GM12878 (cell line): ENCODE measurements around the gene PPARA. TPM values are rescaled to one million over a fixed set of nuclear protein-coding genes. Genes with fewer than 3 reads are reported as not detected.

Experiments
- ATAC-seq: fragments of 200-7000 bp; cut with Tn5 transposase; 3 replicates; pipeline ENCODE4 v1.9.1; 2020; ENCODE audit warnings: mild to moderate bottlenecking, moderate library complexity
- BruUV-seq: library from RNA; stranded (reverse); fragments of 400-500 nt; replicated peaks from 2 replicates; lab custom pipeline; 2021; lab: Mats Ljungman, UMichigan
- CTCF ChIA-PET: fragments of 300-600 bp; sonication (Branson Sonifier 250); formaldehyde crosslinking; extraction: SDS; loops from one replicate; lab custom pipeline; 2021; ENCODE audit warnings: inconsistent platforms; lab: Yijun Ruan, JAX
- POLR2A ChIA-PET: fragments of 350-600 bp; formaldehyde crosslinking; extraction: SDS; loops from one replicate; lab custom pipeline; 2021; ENCODE audit warnings: inconsistent platforms; lab: Charles Lee
- RAD21 ChIA-PET: fragments of 300-600 bp; sonication (Branson Sonifier 250); formaldehyde crosslinking; loops from one replicate; lab custom pipeline; 2023; ENCODE audit warnings: antibody characterized with exemption; ENCODE audit not compliant: unreplicated experiment; lab: Charles Lee
- SMC1A ChIA-PET: fragments of 300-600 bp; sonication (Branson Sonifier 250); formaldehyde crosslinking; loops from one replicate; lab custom pipeline; 2023; ENCODE audit not compliant: unreplicated experiment, uncharacterized antibody; lab: Charles Lee
- DNase-seq: peaks from one replicate; pipeline ENCODE4 v3.0.0-alpha.2; 2011; ENCODE audit warnings: low read depth, low spot score
- FAIRE-seq: peaks from 3 replicates; lab custom pipeline; 2011; peaks lifted over from hg19 to GRCh38; lab: Jason Lieb, UNC
- H2AFZ ChIP-seq: 2 replicates; pipeline ENCODE4 v1.6.0; 2011; ENCODE audit warnings: low read depth, low read length, control low read depth; ENCODE audit not compliant: control insufficient read depth
- H3K27ac ChIP-seq: 2 replicates; pipeline ENCODE4 v1.5.1; 2011; ENCODE audit warnings: control low read depth; ENCODE audit not compliant: control insufficient read depth, insufficient read depth
- H3K27me3 ChIP-seq, 2 experiments: replicated peaks in 1 of 2; 2 replicates each; pipeline versions ENCODE4 v1.6.0 to v1.6.1; 2011; ENCODE audit warnings: low read length in 1 of 2; ENCODE audit not compliant: control insufficient read depth in 2 of 2, insufficient read depth in 2 of 2
- H3K36me3 ChIP-seq, 2 experiments: 2 replicates each; pipeline ENCODE4 v1.5.1; 2011; ENCODE audit warnings: low read length in 1 of 2; ENCODE audit not compliant: control insufficient read depth in 2 of 2, insufficient read depth in 2 of 2
- H3K4me1 ChIP-seq: 2 replicates; pipeline ENCODE4 v1.6.1; 2011; ENCODE audit warnings: mild to moderate bottlenecking, low read length, moderate library complexity, mixed read lengths; ENCODE audit not compliant: control insufficient read depth, insufficient read depth
- H3K4me2 ChIP-seq: 2 replicates; pipeline ENCODE4 v1.6.0; 2011; ENCODE audit warnings: control low read depth; ENCODE audit not compliant: control insufficient read depth, insufficient read depth
- H3K4me3 ChIP-seq: fragments of 200-600 bp; sonication (generic); 2 replicates; pipeline ENCODE4 v1.5.1; 2016
- H3K79me2 ChIP-seq: 2 replicates; pipeline ENCODE4 v1.6.0; 2011; ENCODE audit warnings: low read length; ENCODE audit not compliant: control insufficient read depth, insufficient read depth
- H3K9ac ChIP-seq: 2 replicates; pipeline ENCODE4 v1.8.0; 2011; ENCODE audit warnings: low read length, control low read depth, mixed read lengths; ENCODE audit not compliant: control insufficient read depth, insufficient read depth
- H3K9me3 ChIP-seq: replicated peaks from 3 replicates; pipeline ENCODE4 v1.5.1; 2011; ENCODE audit warnings: mild to moderate bottlenecking, low read length; ENCODE audit not compliant: control insufficient read depth, insufficient read depth
- H4K20me1 ChIP-seq: 2 replicates; pipeline ENCODE4 v1.6.0; 2011; ENCODE audit not compliant: control insufficient read depth, insufficient read depth
- BRCA1 ChIP-seq: IDR thresholded peaks from 2 replicates; pipeline ENCODE4 v1.6.1; 2011; ENCODE audit warnings: low read depth, low read length, improper control_type of control experiment
- CEBPB ChIP-seq, 2 experiments: fragments of 150-350 bp in 1 of 2; IDR thresholded peaks; 2 replicates each; pipeline ENCODE4 v1.6.1; 2012 to 2014; ENCODE audit warnings: low read depth in 2 of 2, low read length in 2 of 2, borderline replicate concordance in 1 of 2, inconsistent platforms in 1 of 2
- EZH2 ChIP-seq: IDR thresholded peaks from 2 replicates; pipeline ENCODE4 v1.6.1; 2012; ENCODE audit warnings: low read depth, mild to moderate bottlenecking, control low read depth, inconsistent platforms, low read length, borderline replicate concordance; ENCODE audit not compliant: control insufficient read depth
- NFXL1 ChIP-seq: fragments of 450-650 bp; IDR thresholded peaks from 2 replicates; pipeline ENCODE4 v1.6.1; 2017; ENCODE audit warnings: antibody characterized with exemption, mild to moderate bottlenecking, borderline replicate concordance
- PKNOX1 ChIP-seq: fragments of 450-650 bp; IDR thresholded peaks from 2 replicates; pipeline ENCODE4 v1.6.1; 2016; ENCODE audit warnings: mild to moderate bottlenecking
- POU2F2 ChIP-seq: IDR thresholded peaks from 3 replicates; pipeline ENCODE4 v1.6.1; 2011; ENCODE audit warnings: low read depth, mild to moderate bottlenecking, low read length, borderline replicate concordance
- RAD51 ChIP-seq: fragments of 450-650 bp; IDR thresholded peaks from 2 replicates; pipeline ENCODE4 v1.6.1; 2016; ENCODE audit warnings: moderate library complexity, mild to moderate bottlenecking, inconsistent platforms
- RCOR1 ChIP-seq: conservative IDR thresholded peaks from 2 replicates; pipeline ENCODE4 v1.6.1; 2012; ENCODE audit warnings: low read depth, low read length, improper control_type of control experiment
- SUPT20H ChIP-seq: IDR thresholded peaks from 2 replicates; pipeline ENCODE4 v1.6.1; 2011; ENCODE audit warnings: low read depth, mild to moderate bottlenecking, low read length, moderate library complexity, borderline replicate concordance; ENCODE audit not compliant: control insufficient read depth
- YY1 ChIP-seq: IDR thresholded peaks from 2 replicates; pipeline ENCODE4 v1.6.1; 2011; ENCODE audit warnings: low read depth, mild to moderate bottlenecking, low read length
- ZBTB33 ChIP-seq: fragments of 450-650 bp; IDR thresholded peaks from 2 replicates; pipeline ENCODE4 v1.6.1; 2017; ENCODE audit warnings: mild to moderate bottlenecking
- ZNF217 ChIP-seq: fragments of 450-650 bp; IDR thresholded peaks from 2 replicates; pipeline ENCODE4 v1.6.1; 2017; ENCODE audit warnings: antibody characterized with exemption, mild to moderate bottlenecking
- ZSCAN29 ChIP-seq: fragments of 450-650 bp; IDR thresholded peaks from 2 replicates; pipeline ENCODE4 v1.6.1; 2017; ENCODE audit warnings: mild to moderate bottlenecking, moderate library complexity
- WGBS: methylation state at CpG from one replicate; pipeline ENCODE4 v1.1.6; 2016; ENCODE audit warnings: low lambda C conversion rate; ENCODE audit not compliant: insufficient replicate concordance, insufficient coverage; ENCODE audit errors: missing lambda C conversion rate; 5-methylcytosine and 5-hydroxymethylcytosine counted together
- in situ Hi-C: fragments of 300-500 bp; cut with MboI; formaldehyde crosslinking; loops from 9 replicates; pipeline ENCODE4 v1.14.3; 2018; ENCODE audit warnings: mixed read lengths
- intact Hi-C: fragments of 100-400 bp; cut with micrococcal nuclease; formaldehyde crosslinking; loops from one replicate; pipeline ENCODE4 v1.14.2; 2022; ENCODE audit not compliant: unreplicated experiment
- polyA plus RNA-seq, 11 experiments: library from polyadenylated mRNA; depleted of rRNA in 4 of 11; unstranded in 6 of 11; stranded (reverse) in 5 of 11; fragments of >200 nt; fragmentation: Nextera tagmentation in 4 of 11; fragmentation: Illumina TruSeq in 1 of 11; extraction: Ambion mirVana in 4 of 11; extraction: Trizol in 1 of 11; gene quantifications; 1 replicate in 1 of 11; 2 replicates in 10 of 11; pipeline versions ENCODE4 v1.2.1 to v1.2.3, GENCODE V29; 2011 to 2016; ENCODE audit warnings: inconsistent platforms in 2 of 11, missing spikeins in 2 of 11, low read depth in 1 of 11
- total RNA-seq, 4 experiments: library from RNA; depleted of rRNA in 3 of 4; stranded (reverse); fragments of >200 nt in 3 of 4; fragmentation: Illumina TruSeq in 1 of 4; extraction: Trizol in 1 of 4; gene quantifications; 2 replicates each; pipeline versions ENCODE4 v1.2.1 to v1.2.3, GENCODE V29; 2013 to 2021

The PPARA gene
- total and polyA plus RNA-seq, 10 of the 15 experiments (the other 5 are each of a cell fraction or from before 2014, with no cell fraction given): 0.72 to 10.4 (median 4.6) TPM

GRCh38 chr22:46251816-46252380 lies 101.6 kb downstream of the PPARA start:
- Histone ChIP-seq H3K4me2 (no peak overlapping the region), H3K36me3 (no peaks in the 10 kb centered on the region), H2AFZ (no peak overlapping the region), H3K4me1 (peaks cover 7% of the 10 kb centered on the region; the same call in 1 of the 2 replicates), H4K20me1 (no peaks in the 10 kb centered on the region), H3K9ac (no peak overlapping the region), H3K79me2 (peaks cover 16% of the 10 kb centered on the region), H3K9me3 (no peaks in the 10 kb centered on the region), H3K4me3 (peak overlapping the region; percentile 77; the same call in 1 of the 2 replicates), H3K27me3 (no peaks in the 10 kb centered on the region), H3K27ac (no peak overlapping the region)
- SMC1A ChIA-PET: interaction anchor here (0.9 kb wide), 1 partner anchor 10 kb away, joined by 3 read pairs; no protein-coding TSS in a partner anchor
- CTCF ChIA-PET: interaction anchor here (0.6 to 1.5 kb wide), 5 partner anchors 15 to 871 kb away, joined by 3 to 4 read pairs (median 3); partner anchors contain the start of gene GTSE1
- DNase-seq (no peak), FAIRE-seq (no peak), ATAC-seq (no peak)
- RAD21 ChIA-PET: no interaction called here
- POLR2A ChIA-PET: no interaction called here
- 93% methylated on average over 9 of the region's 9 CpGs for WGBS
- intact Hi-C loops (loop anchor here (5.0 kb wide), 2 partner anchors 45 to 100 kb away; partner anchors contain the start of genes GTSE1 and PPARA), in situ Hi-C loops (no loop called here)
- TF ChIP-seq CEBPB (IDR thresholded peaks at IDR 0.05; ENCODE audit: borderline replicate concordance in 1 of 2, low read depth in 2 of 2, low read length in 2 of 2): no peak
- no peak for TF ChIP-seq ZBTB33
- TF ChIP-seq BRCA1: no peak
- TF ChIP-seq RAD51: no peak
- no peak for TF ChIP-seq ZSCAN29
- TF ChIP-seq RCOR1: no peak
- TF ChIP-seq YY1: no peak
- no peak for TF ChIP-seq EZH2
- no peak for TF ChIP-seq ZNF217
- TF ChIP-seq SUPT20H: no peak
- TF ChIP-seq POU2F2: no peak
- no peak for TF ChIP-seq NFXL1
- TF ChIP-seq PKNOX1: no peak
- TSS peak; percentile 76 for BruUV-seq
